GM12891 (cell line): ENCODE results near the gene GLDC.

Source experiments
- POLR2A ChIP-seq: IDR thresholded peaks from 2 replicates; pipeline ENCODE4 v1.6.1; 2011; ENCODE audit warnings: low read depth, low read length, control low read depth
- POLR2AphosphoS5 ChIP-seq: IDR thresholded peaks from 2 replicates; pipeline ENCODE4 v1.6.1; 2011; ENCODE audit warnings: low read depth, low read length, control low read depth

DNA sequence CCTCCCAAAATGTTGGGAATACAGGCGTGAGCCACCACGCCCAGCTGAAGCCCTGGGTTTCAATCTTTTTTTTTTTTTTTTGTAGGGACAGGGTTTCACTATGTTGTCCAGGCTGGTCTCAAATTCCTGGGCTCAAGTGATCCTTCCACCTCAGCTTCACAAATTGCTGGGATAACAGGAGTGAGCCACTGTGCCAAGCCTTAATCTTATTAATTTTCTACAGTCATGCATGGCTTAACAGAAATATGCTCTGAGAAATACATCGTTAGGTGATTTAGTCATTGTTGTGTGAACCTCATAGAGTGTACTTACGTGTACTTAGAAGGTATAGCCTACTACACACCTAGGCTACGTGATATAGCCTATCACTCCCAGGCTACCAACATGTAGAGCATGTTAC is 31.0 kb downstream of the GLDC start:
- no peak for TF ChIP-seq POLR2AphosphoS5
- no peak for TF ChIP-seq POLR2A
